Gastroesophageal sphincter (tissue), 4 donors: ENCODE data around the gene TPP2. TPM values are rescaled to one million over a fixed set of nuclear protein-coding genes. Genes with fewer than 3 reads are reported as not detected.
A peak's percentile ranks its signal among the peaks of the same experiment; 100 is the strongest.

Experiments used
- ATAC-seq: fragments of 150-250 bp; one replicate; pipeline ENCODE4 v1.9.1; 2016; ENCODE audit warnings: mild to moderate bottlenecking, moderate library complexity
- H3K27ac ChIP-seq, 4 donors: fragments of 200-600 bp; sonication (generic) in 3 of 4; 1 replicate in 3 of 4; 2 replicates in 1 of 4; pipeline ENCODE4 v1.5.1; 2016 to 2019
- H3K27me3 ChIP-seq: fragments of 200-600 bp; sonication (generic); one replicate; pipeline ENCODE4 v1.5.1; 2019
- H3K36me3 ChIP-seq, 2 donors: fragments of 200-600 bp; sonication (generic); one replicate each; pipeline ENCODE4 v1.5.1; 2019; ENCODE audit warnings: control low read depth in 1 of 2
- H3K4me1 ChIP-seq, 3 donors: fragments of 200-600 bp; sonication (generic); 1 replicate in 2 of 3; 2 replicates in 1 of 3; pipeline ENCODE4 v1.5.1; 2016 to 2019; ENCODE audit warnings: control low read depth in 2 of 3
- H3K4me3 ChIP-seq, 2 donors: fragments of 200-600 bp; sonication (generic); one replicate each; pipeline ENCODE4 v1.5.1; 2019; ENCODE audit warnings: mild to moderate bottlenecking in 1 of 2, moderate library complexity in 1 of 2
- H3K9me3 ChIP-seq, 3 donors: fragments of 200-600 bp; sonication (generic); one replicate each; pipeline ENCODE4 v1.5.1; 2017 to 2019; ENCODE audit warnings: control low read depth in 2 of 3
- EP300 ChIP-seq: sonication (generic); formaldehyde crosslinking; IDR thresholded peaks from one replicate; pipeline ENCODE4 v1.6.1; 2017; ENCODE audit warnings: antibody characterized with exemption, mild to moderate bottlenecking
- POLR2A ChIP-seq, 2 donors: fragments of 450-650 bp; IDR thresholded peaks; one replicate each; pipeline ENCODE4 v1.6.1; 2017; ENCODE audit warnings: antibody characterized with exemption in 2 of 2, mild to moderate bottlenecking in 2 of 2, moderate library complexity in 1 of 2
- POLR2AphosphoS5 ChIP-seq: sonication (generic); formaldehyde crosslinking; IDR thresholded peaks from one replicate; pipeline ENCODE4 v1.6.1; 2017; ENCODE audit warnings: antibody characterized with exemption
- WGBS, 2 donors: methylation state at CpG; one replicate each; pipeline ENCODE4 v1.1.5; 2018; ENCODE audit warnings: low coverage in 1 of 2; 5-methylcytosine and 5-hydroxymethylcytosine counted together
- total RNA-seq, 4 donors: library from RNA; depleted of rRNA; stranded (reverse); fragments of >200 nt; gene quantifications; one replicate each; pipeline ENCODE4 v1.1.0, GENCODE V29; 2016
- TF ChIP-seq, protein P1 (sequence below), 4 experiments: fragments of 200-600 bp in 2 of 4; fragments of 450-650 bp in 2 of 4; sonication (generic) in 1 of 4; IDR thresholded peaks; one replicate each; pipeline ENCODE4 v1.5.1; 2017 to 2019; ENCODE audit warnings: antibody characterized with exemption in 4 of 4, mild to moderate bottlenecking in 2 of 4, moderate library complexity in 2 of 4

The TPP2 gene
- total RNA-seq, 4 donors from 2014 or later = 41.4 to 52.8 (median 42.2) TPM

DNA sequence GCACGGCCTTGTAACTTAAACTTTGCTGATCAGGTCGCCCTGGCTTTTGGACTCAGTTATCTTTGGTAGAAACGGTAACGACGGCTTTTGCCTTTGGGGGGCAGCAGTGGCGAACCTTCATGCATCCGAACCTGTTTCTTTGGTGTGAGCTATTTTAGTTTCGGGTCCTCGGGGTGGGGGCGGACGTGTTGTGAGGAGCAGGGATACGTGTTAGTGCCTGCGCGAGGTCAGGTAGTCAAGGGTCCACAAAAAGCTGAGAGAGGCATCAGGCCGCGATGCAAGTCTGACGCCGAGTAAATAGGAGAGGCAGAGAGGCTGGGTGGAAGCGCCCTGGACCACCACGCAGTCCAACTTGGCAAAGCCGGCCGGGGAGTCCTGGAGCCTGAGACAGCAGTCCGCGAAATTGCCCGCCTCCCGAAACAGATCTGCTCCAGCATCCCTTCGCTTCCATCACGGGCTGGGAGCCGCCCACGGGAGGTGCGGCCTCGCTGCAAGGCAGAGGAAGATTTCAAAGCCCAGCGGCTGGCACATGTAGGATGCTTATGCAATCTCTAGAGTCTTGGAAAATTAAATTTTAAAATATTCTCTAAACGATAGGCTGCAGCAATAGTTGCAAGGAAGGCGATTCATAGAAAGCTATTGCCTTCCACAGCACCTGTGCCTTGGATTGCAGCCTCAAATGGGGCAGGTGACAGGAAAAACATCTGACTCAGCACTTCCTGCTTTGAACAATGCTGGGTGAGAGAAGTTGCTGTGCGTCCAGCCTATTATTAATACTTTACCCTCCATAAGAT is 4.6 kb upstream of the TPP2 start:
- Histone ChIP-seq H3K4me1 (peaks cover 0 to 26% (median 5%) of the 10 kb centered on the region in 3 donors), H3K36me3 (no peaks in the 10 kb centered on the region), H3K4me3 (peak overlapping the region; percentile 28 to 54), H3K9me3 (no peaks in the 10 kb centered on the region), H3K27me3 (no peaks in the 10 kb centered on the region), H3K27ac (peak overlapping the region in 3 of 4 donors; percentile 79 to 86 (median 85))
- WGBS, 2 donors = 1% methylated on average over 18 to 24 of the region's 36 CpGs
- peak; percentile 46 for ATAC-seq
- TF ChIP-seq POLR2AphosphoS5 = no peak
- TF ChIP-seq, protein P1, sequence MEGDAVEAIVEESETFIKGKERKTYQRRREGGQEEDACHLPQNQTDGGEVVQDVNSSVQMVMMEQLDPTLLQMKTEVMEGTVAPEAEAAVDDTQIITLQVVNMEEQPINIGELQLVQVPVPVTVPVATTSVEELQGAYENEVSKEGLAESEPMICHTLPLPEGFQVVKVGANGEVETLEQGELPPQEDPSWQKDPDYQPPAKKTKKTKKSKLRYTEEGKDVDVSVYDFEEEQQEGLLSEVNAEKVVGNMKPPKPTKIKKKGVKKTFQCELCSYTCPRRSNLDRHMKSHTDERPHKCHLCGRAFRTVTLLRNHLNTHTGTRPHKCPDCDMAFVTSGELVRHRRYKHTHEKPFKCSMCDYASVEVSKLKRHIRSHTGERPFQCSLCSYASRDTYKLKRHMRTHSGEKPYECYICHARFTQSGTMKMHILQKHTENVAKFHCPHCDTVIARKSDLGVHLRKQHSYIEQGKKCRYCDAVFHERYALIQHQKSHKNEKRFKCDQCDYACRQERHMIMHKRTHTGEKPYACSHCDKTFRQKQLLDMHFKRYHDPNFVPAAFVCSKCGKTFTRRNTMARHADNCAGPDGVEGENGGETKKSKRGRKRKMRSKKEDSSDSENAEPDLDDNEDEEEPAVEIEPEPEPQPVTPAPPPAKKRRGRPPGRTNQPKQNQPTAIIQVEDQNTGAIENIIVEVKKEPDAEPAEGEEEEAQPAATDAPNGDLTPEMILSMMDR (IDR thresholded peaks at IDR 0.05) = peak in 3 of 4 experiments; percentile 30 to 71 (median 60)

DNA sequence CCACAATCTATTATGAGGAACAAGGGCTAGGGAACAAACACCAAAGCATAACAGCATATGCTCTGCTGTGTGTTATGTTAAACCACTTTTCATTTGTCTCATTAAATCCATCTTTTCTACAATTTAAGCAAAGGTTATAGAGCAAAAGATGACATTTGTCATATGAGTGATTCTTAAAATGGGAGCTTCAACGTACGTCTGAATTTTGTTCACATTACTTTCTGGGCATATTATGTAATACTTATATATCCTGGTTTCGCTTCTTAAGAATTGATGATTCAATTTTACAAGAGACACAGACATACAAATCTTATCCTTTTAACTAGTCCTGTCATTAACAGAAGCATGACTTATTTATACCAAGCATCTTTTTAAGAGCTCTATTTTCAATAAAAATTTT is 3.3 kb upstream of the TPP2 start:
- no peak for TF ChIP-seq EP300
- H3K36me3 ChIP-seq = no peaks in the 10 kb centered on the region
- ATAC-seq = no peak
- WGBS, 2 donors = 79 to 82% methylated on average over 3 of the region's 3 CpGs
- H3K4me3 ChIP-seq = no peak overlapping the region
- no peaks in the 10 kb centered on the region for H3K27me3 ChIP-seq
- no peaks in the 10 kb centered on the region for H3K9me3 ChIP-seq
- peaks cover 0 to 35% (median 9%) of the 10 kb centered on the region in 3 donors for H3K4me1 ChIP-seq
- H3K27ac ChIP-seq = no peak overlapping the region

DNA sequence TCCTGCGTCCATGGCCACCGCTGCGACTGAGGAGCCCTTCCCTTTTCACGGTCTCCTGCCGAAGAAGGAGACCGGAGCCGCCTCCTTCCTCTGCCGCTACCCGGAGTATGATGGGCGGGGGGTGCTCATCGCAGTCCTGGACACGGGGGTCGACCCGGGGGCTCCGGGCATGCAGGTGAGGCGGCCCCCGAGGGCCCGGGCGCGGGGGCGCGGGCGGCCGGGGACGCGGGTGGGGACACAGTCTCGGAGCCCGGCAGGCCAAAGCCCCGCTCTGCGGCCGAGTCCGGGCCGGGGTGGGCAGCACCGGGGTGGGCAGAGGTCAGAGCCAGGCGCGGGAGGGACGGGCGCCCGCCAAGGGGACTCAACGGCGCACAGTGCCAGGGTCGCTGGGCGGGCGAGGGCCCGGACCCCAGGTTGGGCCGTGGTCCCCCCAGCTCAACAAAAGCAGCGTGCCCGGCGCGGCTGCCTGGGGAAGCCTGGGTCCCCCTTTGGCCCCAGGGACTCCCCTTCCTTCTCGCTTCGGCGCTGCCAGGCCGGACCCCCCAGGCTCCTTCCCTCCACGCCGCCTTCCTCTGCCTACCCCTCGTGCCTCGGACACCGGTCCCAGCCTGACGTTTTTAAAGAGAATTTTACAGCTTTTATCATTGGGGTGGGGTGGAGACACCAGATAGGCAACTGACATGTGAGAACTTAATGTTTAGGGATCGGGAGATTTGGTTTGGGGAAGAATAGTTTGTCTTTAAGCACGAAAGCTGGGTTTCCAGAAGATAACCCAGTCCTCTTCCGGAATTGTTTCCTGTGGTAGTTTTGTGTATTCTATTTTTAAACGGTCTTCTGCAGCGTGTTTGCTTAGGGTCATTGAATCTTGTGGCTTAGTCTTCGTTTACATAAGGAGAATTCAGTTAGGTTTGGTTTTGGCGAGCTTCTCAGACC is 509 bp downstream of the TPP2 start:
- H3K27me3 ChIP-seq = no peaks in the 10 kb centered on the region
- WGBS, 2 donors = 1% methylated on average over 8 to 10 of the region's 67 CpGs
- no peaks in the 10 kb centered on the region for H3K36me3 ChIP-seq
- peaks cover 0 to 65% (median 10%) of the 10 kb centered on the region in 3 donors for H3K4me1 ChIP-seq
- TF ChIP-seq, protein P1 (IDR thresholded peaks at IDR 0.05) = no peak
- peak in 1 of 2 donors; percentile 67 for TF ChIP-seq POLR2A (IDR thresholded peaks at IDR 0.05)
- TF ChIP-seq POLR2AphosphoS5 = no peak
- TF ChIP-seq EP300 = no peak
- peak overlapping the region; percentile 72 to 97 (median 96) for H3K27ac ChIP-seq
- peak; percentile 1 for ATAC-seq
- peak overlapping the region; percentile 75 to 91 for H3K4me3 ChIP-seq
- H3K9me3 ChIP-seq = no peaks in the 10 kb centered on the region

GRCh38 chr13:102598061-102598460 is 1.3 kb downstream of the TPP2 start:
- Histone ChIP-seq H3K4me1 (peaks cover 0 to 57% (median 5%) of the 10 kb centered on the region in 3 donors), H3K9me3 (no peaks in the 10 kb centered on the region), H3K4me3 (peak overlapping the region; percentile 75 to 91), H3K27me3 (no peaks in the 10 kb centered on the region), H3K36me3 (no peaks in the 10 kb centered on the region), H3K27ac (peak overlapping the region in 1 of 4 donors; percentile 96)
- TF ChIP-seq POLR2A (IDR thresholded peaks at IDR 0.05) (no peak), POLR2AphosphoS5 (no peak), EP300 (no peak)
- TF ChIP-seq, protein P1 (IDR thresholded peaks at IDR 0.05) = no peak
- 2 to 4% methylated on average over 5 to 6 of the region's 6 CpGs for WGBS, 2 donors
- no peak for ATAC-seq

DNA sequence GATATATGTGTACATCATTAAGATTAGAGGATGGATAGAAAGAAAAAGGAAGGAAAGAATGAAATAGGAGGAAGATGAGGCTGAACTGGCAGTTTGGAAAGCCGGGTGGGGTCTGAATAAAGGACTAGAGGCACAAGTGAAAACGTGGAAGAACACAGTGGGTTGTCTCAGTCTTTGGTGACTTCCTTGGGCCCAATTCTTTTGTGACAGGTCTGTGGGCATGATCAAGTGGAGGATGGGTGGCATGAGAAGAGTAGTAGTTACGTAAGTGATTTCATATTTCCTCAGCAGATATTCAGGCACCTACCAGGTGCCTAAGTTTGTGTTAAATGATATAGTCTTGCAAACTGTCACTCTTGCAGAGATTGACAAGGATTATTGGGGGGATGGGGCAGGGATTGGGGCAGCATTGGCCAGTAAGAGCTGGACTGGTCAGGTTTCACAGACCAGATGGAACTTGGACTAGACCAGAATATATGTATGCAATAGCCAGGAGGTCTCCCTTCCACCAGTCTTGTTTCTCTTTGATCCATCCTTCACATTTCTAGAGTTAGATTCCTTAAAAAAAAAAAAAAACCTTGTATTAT is 2.7 kb downstream of the TPP2 start:
- no peak for TF ChIP-seq EP300
- no peak for TF ChIP-seq POLR2AphosphoS5
- TF ChIP-seq, protein P1 (IDR thresholded peaks at IDR 0.05) = no peak
- no peak for TF ChIP-seq POLR2A (IDR thresholded peaks at IDR 0.05)
- H3K27ac ChIP-seq = no peak overlapping the region
- 72 to 81% methylated on average over 3 of the region's 3 CpGs for WGBS, 2 donors
- no peak for ATAC-seq
- H3K36me3 ChIP-seq = no peaks in the 10 kb centered on the region
- peaks cover 0 to 56% (median 5%) of the 10 kb centered on the region in 3 donors for H3K4me1 ChIP-seq
- H3K27me3 ChIP-seq = no peaks in the 10 kb centered on the region
- H3K9me3 ChIP-seq = no peaks in the 10 kb centered on the region
- H3K4me3 ChIP-seq = no peak overlapping the region
